ENCODE results near the gene EEFSEC.

- TF ChIP-seq CTCF (IDR thresholded peaks at IDR 0.05) (no peak), POLR2A (IDR thresholded peaks at IDR 0.05) (no peak)
These were observed 301.8 kb downstream of the EEFSEC start for GRCh38 chr3:128455116-128455515.
